ENCODE measurements around the gene CRTAP. TPM values are rescaled to one million over a fixed set of nuclear protein-coding genes. Genes with fewer than 3 reads are reported as not detected.
"Not testable (repeated sequence)": the region's sequence is repeated elsewhere in the genome, so short reads cannot be mapped to it uniquely, and the experiment has no call there.

Gene CRTAP
- polyA plus RNA-seq, 4 donors = 13.0 to 93.0 (median 70.7) TPM

DNA sequence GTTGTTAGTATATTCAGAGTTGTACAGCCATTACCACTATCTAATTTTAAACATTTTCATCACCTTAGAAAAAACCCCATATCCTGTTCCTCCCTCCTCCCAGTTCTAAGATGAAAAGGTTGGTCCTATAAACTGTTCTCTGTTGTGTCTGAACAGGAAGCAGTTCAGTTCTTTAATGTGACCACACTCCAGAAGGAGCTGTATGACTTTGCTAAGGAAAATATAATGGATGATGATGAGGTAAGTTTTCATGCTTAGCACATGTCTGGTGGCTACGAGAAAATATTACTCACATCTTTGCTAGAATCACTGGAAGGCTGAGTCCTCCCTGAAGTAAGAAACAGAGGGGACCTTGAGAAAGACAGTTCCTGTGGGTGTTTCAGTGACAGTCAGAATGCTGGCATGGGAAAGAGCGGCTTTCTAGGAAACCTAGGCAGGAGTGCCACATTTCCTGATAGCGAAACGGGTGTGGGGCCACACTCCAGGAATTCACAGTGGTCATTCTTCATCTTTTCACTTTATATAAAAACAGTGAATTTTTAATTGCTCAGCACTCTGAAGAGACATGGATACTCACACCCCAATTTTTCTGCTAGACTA, 20.3 kb downstream of the CRTAP start:
- DNase-seq (no peak), FAIRE-seq (no peak)
- Histone ChIP-seq H3K4me3 (ENCODE audit: low read depth in 1 of 3, low read length in 3 of 3) (no peak overlapping the region), H3K27me3 (ENCODE audit: control insufficient read depth in 3 of 3, insufficient read depth in 3 of 3, low read length in 3 of 3) (no peaks in the 10 kb centered on the region), H3K27ac (ENCODE audit: low read depth in 1 of 3, low read length in 2 of 3) (no peak overlapping the region), H3K36me3 (ENCODE audit: control insufficient read depth in 3 of 3, insufficient read depth in 2 of 3, low read depth in 1 of 3, low read length in 3 of 3) (peaks cover 5 to 45% (median 14%) of the 10 kb centered on the region in 3 donors), H3K9me3 (ENCODE audit: control insufficient read depth in 2 of 2, insufficient read depth in 1 of 2, low read depth in 1 of 2, low read length in 1 of 2) (no peaks in the 10 kb centered on the region), H3K4me1 (ENCODE audit: control insufficient read depth in 3 of 3, insufficient read depth in 2 of 3, low read depth in 1 of 3, low read length in 2 of 3) (no peaks in the 10 kb centered on the region)
- 64 to 84% (median 64%) methylated on average over 4 of the region's 4 CpGs for WGBS, 3 donors

DNA sequence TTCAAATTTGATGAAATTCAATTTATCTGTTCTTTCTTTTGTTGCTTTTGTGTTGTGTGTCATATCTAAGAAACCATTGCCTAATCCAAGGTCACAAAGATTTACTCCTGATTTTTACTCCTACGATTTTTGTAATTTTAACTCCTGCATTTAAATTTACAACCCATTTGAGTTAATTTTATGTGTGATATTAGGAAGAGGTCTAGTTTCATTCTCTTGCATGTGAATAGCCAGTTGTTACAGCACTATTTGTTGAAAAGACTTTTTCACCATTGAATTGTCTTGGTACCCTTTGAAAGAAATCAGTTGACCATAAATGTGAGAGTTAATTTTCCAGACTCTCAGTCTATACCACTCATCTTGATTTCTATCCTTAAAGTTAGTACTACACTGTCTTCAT, 23.9 kb downstream of the CRTAP start:
- WGBS, 3 donors = 66 to 85% (median 79%) methylated on average over 1 of the region's 1 CpG
- Histone ChIP-seq H3K9me3 (ENCODE audit: control insufficient read depth in 2 of 2, insufficient read depth in 1 of 2, low read depth in 1 of 2, low read length in 1 of 2) (no peaks in the 10 kb centered on the region), H3K4me1 (ENCODE audit: control insufficient read depth in 3 of 3, insufficient read depth in 2 of 3, low read depth in 1 of 3, low read length in 2 of 3) (no peaks in the 10 kb centered on the region), H3K36me3 (ENCODE audit: control insufficient read depth in 3 of 3, insufficient read depth in 2 of 3, low read depth in 1 of 3, low read length in 3 of 3) (peaks cover 5 to 41% (median 6%) of the 10 kb centered on the region in 3 donors), H3K4me3 (ENCODE audit: low read depth in 1 of 3, low read length in 3 of 3) (no peak overlapping the region), H3K27me3 (ENCODE audit: control insufficient read depth in 3 of 3, insufficient read depth in 3 of 3, low read length in 3 of 3) (no peaks in the 10 kb centered on the region), H3K27ac (ENCODE audit: low read depth in 1 of 3, low read length in 2 of 3) (no peak overlapping the region)
- FAIRE-seq (no peak), DNase-seq (no peak)

DNA sequence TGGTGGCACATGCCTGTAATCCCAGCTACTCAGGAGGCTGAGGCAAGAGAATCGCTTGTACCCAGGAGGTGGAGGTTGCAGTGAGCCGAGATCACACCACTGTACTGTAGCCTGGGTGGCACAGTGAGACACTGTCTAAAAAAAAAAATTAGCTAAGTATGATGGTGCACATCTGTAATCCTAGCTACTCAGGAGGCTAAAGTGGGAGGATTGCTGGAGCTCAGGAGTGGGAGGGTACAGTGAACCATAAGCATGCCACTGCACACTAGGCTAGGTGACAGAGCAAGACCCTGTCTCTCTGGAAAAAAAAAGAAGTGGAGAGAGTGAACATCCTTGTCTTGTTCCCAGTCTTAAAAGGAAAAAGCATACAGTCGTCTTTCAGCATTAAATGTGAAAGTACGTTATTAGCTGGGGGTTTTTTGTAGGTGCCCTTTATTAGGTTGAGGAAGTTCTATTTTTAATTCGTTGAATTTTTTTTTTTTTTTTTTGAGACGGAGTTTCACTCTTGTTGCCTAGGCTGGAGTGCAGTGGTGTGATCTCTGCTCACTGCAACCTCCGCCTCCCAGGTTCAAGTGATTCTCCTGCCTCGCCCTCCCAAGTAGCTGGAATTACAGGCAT, 25.3 kb downstream of the CRTAP start:
- WGBS, 3 donors = 83 to 95% (median 86%) methylated on average over 8 of the region's 8 CpGs
- FAIRE-seq; H3K27me3 ChIP-seq (ENCODE audit: control insufficient read depth in 3 of 3, insufficient read depth in 3 of 3, low read length in 3 of 3); DNase-seq; H3K27ac ChIP-seq (ENCODE audit: low read depth in 1 of 3, low read length in 2 of 3); H3K9me3 ChIP-seq (ENCODE audit: control insufficient read depth in 2 of 2, insufficient read depth in 1 of 2, low read depth in 1 of 2, low read length in 1 of 2); H3K4me3 ChIP-seq (ENCODE audit: low read depth in 1 of 3, low read length in 3 of 3); H3K4me1 ChIP-seq (ENCODE audit: control insufficient read depth in 3 of 3, insufficient read depth in 2 of 3, low read depth in 1 of 3, low read length in 2 of 3): not testable (repeated sequence)
- peaks cover 4 to 42% (median 10%) of the 10 kb centered on the region in 3 donors for H3K36me3 ChIP-seq (ENCODE audit: control insufficient read depth in 3 of 3, insufficient read depth in 2 of 3, low read depth in 1 of 3, low read length in 3 of 3)

DNA sequence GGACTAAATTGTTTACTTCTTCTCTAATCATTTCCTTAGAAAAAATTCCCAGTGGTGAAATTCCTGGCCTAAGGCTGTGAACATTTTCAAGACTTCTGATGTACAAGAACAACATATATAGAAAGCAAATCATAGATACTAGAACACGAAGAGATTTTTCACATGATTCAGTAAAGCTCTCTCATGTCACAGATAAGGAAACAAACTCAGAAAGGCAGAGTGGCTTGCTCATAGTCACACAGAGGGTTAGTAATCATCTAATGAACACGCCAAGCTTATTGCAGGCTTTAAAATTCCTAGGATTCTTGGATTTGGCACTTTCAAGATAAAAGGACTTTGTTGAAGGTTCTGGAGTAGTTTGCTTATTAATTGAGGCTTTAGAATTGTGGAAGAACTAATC, 26.2 kb downstream of the CRTAP start:
- Histone ChIP-seq H3K27ac (ENCODE audit: low read depth in 1 of 3, low read length in 2 of 3) (no peak overlapping the region), H3K36me3 (ENCODE audit: control insufficient read depth in 3 of 3, insufficient read depth in 2 of 3, low read depth in 1 of 3, low read length in 3 of 3) (peaks cover 2 to 43% (median 5%) of the 10 kb centered on the region in 3 donors), H3K9me3 (ENCODE audit: control insufficient read depth in 2 of 2, insufficient read depth in 1 of 2, low read depth in 1 of 2, low read length in 1 of 2) (no peaks in the 10 kb centered on the region), H3K27me3 (ENCODE audit: control insufficient read depth in 3 of 3, insufficient read depth in 3 of 3, low read length in 3 of 3) (no peaks in the 10 kb centered on the region), H3K4me1 (ENCODE audit: control insufficient read depth in 3 of 3, insufficient read depth in 2 of 3, low read depth in 1 of 3, low read length in 2 of 3) (no peaks in the 10 kb centered on the region), H3K4me3 (ENCODE audit: low read depth in 1 of 3, low read length in 3 of 3) (no peak overlapping the region)
- DNase-seq (no peak), FAIRE-seq (no peak)
- WGBS, 3 donors = 64 to 80% (median 75%) methylated on average over 2 of the region's 2 CpGs

DNA sequence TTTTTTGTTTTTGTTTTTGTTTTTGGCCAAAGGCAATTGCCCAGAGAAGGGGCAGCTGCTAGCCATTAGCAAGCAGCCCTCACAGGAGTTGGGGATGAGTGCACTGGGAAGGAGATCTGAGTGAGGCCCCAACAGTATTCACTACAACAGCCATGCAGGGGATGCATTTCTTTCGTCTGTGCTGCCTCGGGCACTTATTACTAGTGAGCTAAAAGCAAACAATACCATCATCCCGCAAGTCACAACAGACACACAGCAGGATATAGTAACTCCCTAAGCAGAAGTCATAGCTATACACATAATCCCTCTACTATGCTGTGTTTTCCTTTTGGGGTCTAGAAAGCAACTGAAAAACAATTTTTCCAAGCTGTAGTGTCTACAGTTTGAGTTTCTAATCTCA, 27.2 kb downstream of the CRTAP start:
- FAIRE-seq (no peak), DNase-seq (no peak)
- no peaks in the 10 kb centered on the region for H3K27me3 ChIP-seq (ENCODE audit: control insufficient read depth in 3 of 3, insufficient read depth in 3 of 3, low read length in 3 of 3)
- WGBS, 3 donors = 91 to 100% (median 95%) methylated on average over 3 of the region's 3 CpGs
- no peaks in the 10 kb centered on the region for H3K9me3 ChIP-seq (ENCODE audit: control insufficient read depth in 2 of 2, insufficient read depth in 1 of 2, low read depth in 1 of 2, low read length in 1 of 2)
- no peak overlapping the region for H3K27ac ChIP-seq (ENCODE audit: low read depth in 1 of 3, low read length in 2 of 3)
- no peaks in the 10 kb centered on the region for H3K4me1 ChIP-seq (ENCODE audit: control insufficient read depth in 3 of 3, insufficient read depth in 2 of 3, low read depth in 1 of 3, low read length in 2 of 3)
- H3K36me3 ChIP-seq (ENCODE audit: control insufficient read depth in 3 of 3, insufficient read depth in 2 of 3, low read depth in 1 of 3, low read length in 3 of 3) = peaks cover 2 to 43% (median 5%) of the 10 kb centered on the region in 3 donors
- H3K4me3 ChIP-seq (ENCODE audit: low read depth in 1 of 3, low read length in 3 of 3) = no peak overlapping the region

DNA sequence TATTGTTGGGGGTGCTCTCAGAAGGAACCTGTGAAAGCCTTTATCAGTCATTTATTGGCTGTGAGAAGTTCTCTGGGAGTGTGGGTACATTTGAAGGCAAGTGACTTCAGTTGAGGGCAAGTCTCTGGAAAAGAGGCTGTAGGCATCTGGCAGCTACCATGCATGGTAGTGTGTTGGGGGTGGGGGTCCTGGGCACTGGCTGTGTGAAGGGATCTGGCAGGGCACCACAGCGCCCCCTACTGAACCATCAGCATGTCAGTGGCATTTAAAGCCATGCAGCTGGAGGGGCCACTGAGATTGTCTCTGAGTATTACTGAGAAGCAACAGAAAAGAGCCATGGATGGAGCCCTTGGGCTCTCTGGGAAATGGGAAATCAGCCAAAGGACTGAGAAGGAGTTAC, 30.6 kb downstream of the CRTAP start:
- Histone ChIP-seq H3K4me3 (ENCODE audit: low read depth in 1 of 3, low read length in 3 of 3) (no peak overlapping the region), H3K27ac (ENCODE audit: low read depth in 1 of 3, low read length in 2 of 3) (no peak overlapping the region), H3K9me3 (ENCODE audit: control insufficient read depth in 2 of 2, insufficient read depth in 1 of 2, low read depth in 1 of 2, low read length in 1 of 2) (no peaks in the 10 kb centered on the region), H3K36me3 (ENCODE audit: control insufficient read depth in 3 of 3, insufficient read depth in 2 of 3, low read depth in 1 of 3, low read length in 3 of 3) (peaks cover 2 to 39% (median 5%) of the 10 kb centered on the region in 3 donors), H3K27me3 (ENCODE audit: control insufficient read depth in 3 of 3, insufficient read depth in 3 of 3, low read length in 3 of 3) (no peaks in the 10 kb centered on the region), H3K4me1 (ENCODE audit: control insufficient read depth in 3 of 3, insufficient read depth in 2 of 3, low read depth in 1 of 3, low read length in 2 of 3) (no peaks in the 10 kb centered on the region)
- FAIRE-seq (no peak), DNase-seq (no peak)
- WGBS, 3 donors = 63 to 81% (median 77%) methylated on average over 1 of the region's 1 CpG

DNA sequence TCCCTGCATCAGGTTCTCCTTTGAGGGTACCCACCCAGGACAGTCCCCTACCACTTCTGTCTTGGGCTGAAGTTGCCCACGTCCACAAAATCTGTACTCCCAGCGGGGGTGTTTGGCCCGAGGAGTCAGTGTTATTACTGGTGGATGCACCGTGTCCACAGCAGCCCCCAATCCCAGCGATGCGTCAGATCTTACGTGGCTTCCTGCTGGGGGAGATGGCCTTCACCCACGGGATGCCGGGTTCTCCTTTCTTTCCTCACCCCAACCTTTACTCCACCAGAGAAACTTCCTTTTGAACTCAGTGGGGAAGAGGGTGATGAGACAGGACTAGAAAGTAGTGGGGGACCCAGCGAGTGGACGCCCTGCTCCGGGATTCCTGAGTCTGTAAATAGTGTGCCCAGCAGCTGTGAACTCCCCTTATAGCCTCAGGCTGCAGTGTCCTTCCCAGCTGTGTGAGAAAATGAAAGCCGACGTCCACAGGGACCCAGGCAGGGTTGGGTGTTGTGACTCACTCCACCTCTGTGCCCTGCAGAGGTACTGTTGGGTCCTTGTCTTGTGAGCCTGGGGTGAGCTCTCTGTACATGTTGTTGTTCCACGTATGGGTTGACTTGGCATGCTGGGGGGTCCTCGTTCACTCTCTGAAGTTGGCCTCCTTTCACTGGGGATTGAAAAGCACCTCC, 31.5 kb downstream of the CRTAP start:
- Histone ChIP-seq H3K27ac (ENCODE audit: low read depth in 1 of 3, low read length in 2 of 3) (no peak overlapping the region), H3K27me3 (ENCODE audit: control insufficient read depth in 3 of 3, insufficient read depth in 3 of 3, low read length in 3 of 3) (no peaks in the 10 kb centered on the region), H3K4me3 (ENCODE audit: low read depth in 1 of 3, low read length in 3 of 3) (no peak overlapping the region), H3K9me3 (ENCODE audit: control insufficient read depth in 2 of 2, insufficient read depth in 1 of 2, low read depth in 1 of 2, low read length in 1 of 2) (no peaks in the 10 kb centered on the region), H3K36me3 (ENCODE audit: control insufficient read depth in 3 of 3, insufficient read depth in 2 of 3, low read depth in 1 of 3, low read length in 3 of 3) (peaks cover 2 to 39% (median 5%) of the 10 kb centered on the region in 3 donors), H3K4me1 (ENCODE audit: control insufficient read depth in 3 of 3, insufficient read depth in 2 of 3, low read depth in 1 of 3, low read length in 2 of 3) (no peaks in the 10 kb centered on the region)
- WGBS, 3 donors = 94 to 95% (median 95%) methylated on average over 16 of the region's 16 CpGs
- no peak for FAIRE-seq
- DNase-seq = no peak

DNA sequence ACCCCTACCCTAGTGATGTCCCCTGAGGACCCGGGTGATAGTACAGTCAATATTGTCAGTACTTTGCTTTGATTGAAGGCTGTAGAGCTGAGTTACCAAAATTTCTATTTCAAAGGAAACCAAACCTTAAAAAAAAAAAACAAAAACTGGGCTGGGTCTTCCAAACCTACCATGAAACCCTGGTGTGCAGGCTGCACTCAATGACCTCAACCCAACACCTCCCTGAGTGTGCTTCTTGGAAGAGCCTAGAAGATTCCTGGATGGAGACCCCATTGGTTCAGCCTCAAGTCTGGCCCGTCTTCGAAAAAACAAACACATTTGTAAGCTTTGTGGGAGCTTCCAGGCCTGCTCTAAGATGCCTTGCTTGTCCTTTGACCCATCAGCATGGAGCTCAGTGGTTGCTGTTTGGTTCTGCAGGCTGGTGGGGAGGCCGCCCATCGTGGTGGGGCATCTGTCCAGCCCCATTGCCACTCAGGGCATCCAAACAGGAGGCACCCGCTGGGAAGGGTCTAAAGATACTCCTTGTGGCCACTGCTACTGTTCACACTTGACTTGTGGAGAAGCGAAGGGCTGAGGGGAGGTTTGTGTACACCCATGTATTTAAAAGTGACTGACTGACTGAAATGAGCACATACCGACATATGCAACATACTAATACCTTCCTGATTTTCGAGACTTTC, 32.2 kb downstream of the CRTAP start:
- FAIRE-seq (no peak), DNase-seq (no peak)
- H3K4me3 ChIP-seq (ENCODE audit: low read depth in 1 of 3, low read length in 3 of 3) = no peak overlapping the region
- H3K27me3 ChIP-seq (ENCODE audit: control insufficient read depth in 3 of 3, insufficient read depth in 3 of 3, low read length in 3 of 3) = no peaks in the 10 kb centered on the region
- no peaks in the 10 kb centered on the region for H3K4me1 ChIP-seq (ENCODE audit: control insufficient read depth in 3 of 3, insufficient read depth in 2 of 3, low read depth in 1 of 3, low read length in 2 of 3)
- no peak overlapping the region for H3K27ac ChIP-seq (ENCODE audit: low read depth in 1 of 3, low read length in 2 of 3)
- peaks cover 2 to 34% (median 5%) of the 10 kb centered on the region in 3 donors for H3K36me3 ChIP-seq (ENCODE audit: control insufficient read depth in 3 of 3, insufficient read depth in 2 of 3, low read depth in 1 of 3, low read length in 3 of 3)
- H3K9me3 ChIP-seq (ENCODE audit: control insufficient read depth in 2 of 2, insufficient read depth in 1 of 2, low read depth in 1 of 2, low read length in 1 of 2) = no peaks in the 10 kb centered on the region
- 80 to 90% (median 84%) methylated on average over 9 of the region's 9 CpGs for WGBS, 3 donors

Data from small intestine (tissue), 7 donors.